GM03348 (cell line): ENCODE results near the gene TEX30.

Experiments
- DNase-seq: peaks from one replicate; pipeline ENCODE4 v3.0.0; 2012; ENCODE audit warnings: low spot score

TEX30 gene

DNA sequence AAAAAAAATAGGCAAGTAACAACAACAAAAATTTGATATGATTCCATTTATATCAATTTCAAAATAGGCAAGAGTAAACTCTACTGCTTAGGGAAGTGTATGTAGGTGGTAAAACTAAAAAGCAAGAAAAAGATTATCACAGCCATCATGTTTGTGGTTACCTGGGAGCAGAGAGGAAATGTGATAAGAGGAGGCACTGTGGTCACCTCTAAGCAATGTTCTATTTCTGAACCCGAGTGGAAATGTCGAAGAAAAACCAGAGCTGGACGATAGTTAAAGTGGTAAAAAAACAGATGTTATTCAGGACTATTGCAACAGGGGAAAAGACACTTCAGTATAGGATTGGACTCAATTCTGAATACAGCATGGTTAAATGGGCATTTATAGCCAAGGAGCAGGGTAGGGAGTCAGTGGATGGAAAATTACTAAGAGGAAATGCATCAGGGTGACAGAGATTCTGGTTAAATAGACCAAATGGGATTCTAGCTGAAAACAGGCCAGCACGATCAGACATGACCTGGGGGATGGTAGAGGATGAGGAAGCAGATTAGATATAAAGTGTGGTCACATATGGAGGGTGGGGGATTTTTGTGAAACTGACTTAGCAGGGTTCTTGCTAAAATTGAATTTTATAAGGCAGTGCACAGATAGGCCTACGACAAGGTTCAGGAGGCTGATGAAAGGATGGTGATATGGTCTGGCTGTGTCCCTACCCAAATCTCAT, 6.0 kb upstream of the TEX30 start:
- DNase-seq, result no peak

- DNase-seq, result no peak
Measured at GRCh38 chr13:102777736-102778135, 4.2 kb upstream of the TEX30 start.

- no peak for DNase-seq
Measured at GRCh38 chr13:102776271-102776670, 2.7 kb upstream of the TEX30 start.

- DNase-seq, result no peak
Measured at GRCh38 chr13:102774591-102775520, 1.3 kb upstream of the TEX30 start.

GRCh38 chr13:102774214-102774568, 605 bp upstream of the TEX30 start:
- DNase-seq, result peak; percentile 1

DNA sequence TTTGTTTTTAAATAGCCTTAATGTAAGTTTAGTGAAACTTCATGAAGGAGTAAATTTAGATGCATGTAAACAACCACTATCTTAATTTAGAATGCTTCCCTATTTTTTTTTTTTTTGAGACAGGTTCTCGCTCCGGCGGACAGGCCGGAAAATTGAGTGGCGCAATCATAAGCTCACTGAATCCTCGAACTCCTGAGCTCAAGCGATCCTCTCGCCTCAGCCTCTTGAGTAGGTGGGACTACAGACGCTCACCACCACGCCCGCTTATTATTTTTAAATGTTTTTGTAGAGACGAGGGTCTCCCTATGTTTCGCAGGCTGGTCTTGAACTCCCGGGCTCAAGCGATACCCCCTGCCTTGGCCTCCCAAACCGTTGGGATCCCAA, 1.6 kb downstream of the TEX30 start:
- DNase-seq, result no peak

GRCh38 chr13:102771298-102772041, 2.1 kb downstream of the TEX30 start:
- DNase-seq, result no peak

DNA sequence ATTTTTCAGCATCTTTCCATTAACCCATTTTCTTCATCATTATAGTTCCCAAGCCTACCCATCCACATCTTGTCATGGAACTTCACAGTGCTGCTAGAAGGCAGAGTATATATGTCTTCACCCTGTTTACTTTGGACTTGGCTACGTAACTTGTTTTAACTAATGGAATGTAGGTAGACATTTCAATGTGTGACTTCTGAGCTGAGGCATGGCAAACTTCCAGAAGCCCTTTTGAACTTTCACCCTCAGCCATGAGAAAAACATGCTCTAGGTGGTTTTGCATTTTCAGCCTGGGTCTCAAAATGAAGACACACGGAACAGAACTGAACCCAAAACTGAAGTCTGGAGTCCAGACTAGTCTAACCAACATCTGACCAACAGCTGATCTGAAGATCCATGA, 3.2 kb downstream of the TEX30 start:
- no peak for DNase-seq

- DNase-seq, result no peak
Measured at GRCh38 chr13:102769679-102770078, 3.9 kb downstream of the TEX30 start.

GRCh38 chr13:102768909-102769308, 4.7 kb downstream of the TEX30 start:
- no peak for DNase-seq

DNA sequence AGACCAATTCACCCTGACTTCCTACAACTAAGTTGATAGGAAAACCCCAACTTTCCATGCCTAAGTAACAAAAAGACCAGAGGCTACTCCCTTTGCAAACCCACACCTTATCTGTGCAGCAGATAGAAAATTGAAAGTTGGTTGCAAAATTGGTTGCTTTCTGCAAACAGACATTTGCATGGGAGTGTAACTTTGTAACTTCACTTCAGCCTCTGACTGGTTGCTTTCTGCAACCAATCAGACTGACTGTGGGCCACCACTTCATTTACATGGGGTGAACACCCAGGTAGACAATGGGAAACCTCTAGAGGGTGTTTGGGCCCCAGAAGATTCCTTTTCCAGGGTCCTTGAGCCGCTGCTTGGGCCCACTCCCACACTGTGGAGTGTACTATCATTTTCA, 9.8 kb downstream of the TEX30 start:
- no peak for DNase-seq

DNA sequence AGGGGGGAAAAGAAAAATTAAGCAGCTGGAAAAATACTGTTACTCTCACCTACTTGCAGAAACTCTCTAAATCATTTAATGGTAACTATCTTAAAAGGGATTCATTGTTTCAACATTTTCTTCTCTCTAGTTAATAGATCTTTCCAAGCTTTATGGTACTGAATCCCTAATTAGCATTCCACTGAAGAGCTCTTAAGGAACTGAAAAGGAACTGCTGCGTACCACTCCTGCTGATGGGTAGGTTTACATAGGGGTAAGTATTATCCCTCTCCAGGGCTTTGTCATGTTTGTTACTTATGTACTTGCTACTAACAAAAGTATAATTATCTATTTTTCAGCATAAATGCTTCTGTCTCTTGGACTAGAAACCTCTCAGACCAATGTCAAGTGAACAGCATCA, 12.5 kb downstream of the TEX30 start:
- DNase-seq, result no peak

DNA sequence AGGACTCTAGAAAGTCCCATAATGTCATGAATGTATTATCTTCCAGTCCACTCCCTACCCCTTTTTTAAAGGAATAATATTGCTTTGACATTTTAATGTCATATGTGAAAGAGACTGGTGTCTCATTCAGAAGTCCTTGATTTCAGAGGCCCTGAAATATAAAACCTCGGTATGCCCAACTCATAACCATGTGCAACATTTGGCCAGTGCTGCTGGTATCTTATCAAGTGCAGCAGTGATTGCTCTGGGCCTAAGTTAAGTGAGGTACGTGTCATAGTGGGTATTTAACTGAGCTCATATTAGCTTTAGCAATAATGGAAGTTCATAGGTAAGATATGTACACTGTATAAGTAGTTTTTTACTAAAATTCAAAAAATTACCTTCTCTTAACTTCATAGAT, 14.7 kb downstream of the TEX30 start:
- DNase-seq, result no peak

GRCh38 chr13:102757006-102757405, 16.6 kb downstream of the TEX30 start:
- DNase-seq, result no peak

DNA sequence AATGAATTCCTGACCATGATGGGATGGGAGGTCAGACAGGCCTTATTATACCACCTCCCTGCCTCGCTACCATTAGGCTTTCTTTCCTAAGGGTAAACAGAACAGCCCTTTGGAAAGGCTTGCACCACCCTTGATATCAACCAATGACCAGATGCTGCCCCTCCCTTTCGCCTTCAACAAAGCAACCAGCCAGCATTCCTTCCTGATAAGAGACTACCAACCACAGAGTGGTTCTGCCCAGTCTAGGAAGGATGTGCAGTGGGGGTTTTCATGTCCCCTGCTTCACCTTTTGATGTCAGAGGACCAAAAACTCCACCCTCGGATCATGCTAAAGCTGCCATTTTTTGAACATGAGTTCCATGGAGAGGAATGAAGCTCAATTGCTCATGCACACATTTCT, 21.7 kb downstream of the TEX30 start:
- no peak for DNase-seq

DNA sequence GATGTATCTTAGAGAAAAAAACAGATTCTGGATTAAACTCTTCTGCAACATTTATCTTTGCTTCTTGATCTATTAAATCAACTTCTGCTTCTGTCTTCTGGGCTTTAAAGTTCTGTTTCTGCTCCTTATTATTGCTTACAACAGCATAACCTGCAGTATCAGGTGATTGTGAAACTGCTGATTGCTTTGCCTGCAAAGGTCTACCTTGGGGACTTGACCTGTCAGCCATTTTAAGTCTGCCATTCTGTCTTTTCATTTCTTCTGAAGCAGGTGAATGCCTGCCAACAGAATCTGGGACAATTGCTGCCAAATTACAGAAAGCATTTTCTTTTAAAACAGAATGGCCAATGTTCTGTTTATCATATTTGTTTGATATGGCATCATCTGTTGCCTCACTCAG, 31.1 kb downstream of the TEX30 start:
- DNase-seq, result no peak

- DNase-seq, result no peak
Measured at GRCh38 chr13:102742101-102742500, 31.5 kb downstream of the TEX30 start.

GRCh38 chr13:102729560-102730270, 43.9 kb downstream of the TEX30 start:
- DNase-seq, result no peak

GRCh38 chr13:102726430-102726829, 47.2 kb downstream of the TEX30 start:
- DNase-seq, result no peak

- DNase-seq, result peak; percentile 77
Measured at GRCh38 chr13:102724923-102725322, 48.7 kb downstream of the TEX30 start.

DNA sequence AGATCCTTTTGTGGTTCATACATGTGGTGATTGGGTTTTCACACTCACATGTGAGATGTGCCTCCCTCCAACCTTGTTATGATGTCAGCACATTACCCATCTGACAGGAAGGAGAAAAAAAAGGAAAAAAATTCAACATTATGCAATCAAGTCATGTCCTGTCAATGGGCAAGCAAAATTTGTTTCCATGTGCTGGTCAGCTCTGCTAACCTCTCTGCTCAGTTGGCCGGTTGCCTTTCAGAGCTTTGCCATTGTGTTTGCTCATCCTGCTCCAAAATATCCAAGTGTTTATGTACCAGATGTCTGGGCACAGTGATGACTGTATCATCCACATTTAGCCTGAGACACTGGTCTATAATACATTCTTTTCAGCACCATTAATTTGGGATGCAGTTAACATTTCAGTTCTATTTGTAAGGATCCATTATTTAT, 51.8 kb downstream of the TEX30 start:
- DNase-seq, result peak; percentile 59

DNA sequence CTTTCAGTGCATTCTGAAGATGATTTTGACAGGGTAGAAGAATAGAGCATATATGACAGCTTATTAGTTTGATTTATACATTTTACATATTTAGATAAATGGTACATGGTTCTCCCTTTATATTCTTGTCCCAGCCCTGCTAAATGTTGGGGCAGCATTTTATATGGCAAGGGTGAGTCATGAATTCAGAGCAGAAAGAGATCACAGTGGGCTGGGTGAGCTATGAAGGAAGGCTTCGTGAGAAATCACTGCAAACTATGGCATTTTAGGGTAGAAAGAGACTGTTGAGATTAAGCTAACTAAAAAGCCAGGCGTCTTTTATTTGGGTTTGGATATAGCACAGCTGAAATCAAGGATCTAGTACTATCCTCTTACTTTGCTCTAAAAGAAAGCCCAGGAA, 54.8 kb downstream of the TEX30 start:
- DNase-seq, result no peak
